Measurements from ENCODE around the gene RAB13. TPM values are rescaled to one million over a fixed set of nuclear protein-coding genes. Genes with fewer than 3 reads are reported as not detected.
A peak's percentile ranks its signal among the peaks of the same experiment; 100 is the strongest.

RAB13 gene
- total and polyA plus RNA-seq, 2 of the 13 experiments (the other 11 are each of a cell fraction or from before 2014, with no cell fraction given): 15.9 to 24.7 TPM

GRCh38 chr1:153976819-153977249 is 9.3 kb downstream of the RAB13 start:
- no peak for DNase-seq (ENCODE audit: low spot score)
- WGBS (ENCODE audit: low lambda C conversion rate): 0% methylated on average over 13 of the region's 16 CpGs
- Histone ChIP-seq H3K4me3 (replicated peaks in 1 of 3; ENCODE audit: insufficient read depth in 1 of 3, low read depth in 2 of 3, low read length in 3 of 3) (peak overlapping the region; percentile 72 to 79 (median 77)), H3K9ac (ENCODE audit: insufficient read depth, low read depth, low read length) (peak overlapping the region; percentile 88), H3K36me3 (replicated peaks in 1 of 2; ENCODE audit: control insufficient read depth in 1 of 2, insufficient read depth in 2 of 2, low read length in 2 of 2) (peaks cover 1 to 19% of the 10 kb centered on the region in 2 experiments; a peak in 4 of 5 replicates), H3K4me2 (ENCODE audit: low read depth, low read length) (peak overlapping the region; percentile 97), H3K79me2 (ENCODE audit: insufficient read depth, low read length) (peaks cover 16% of the 10 kb centered on the region), H2AFZ (ENCODE audit: low read length) (no peak overlapping the region), H3K9me3 (ENCODE audit: low read length) (no peaks in the 10 kb centered on the region), H4K20me1 (ENCODE audit: insufficient read depth, low read length) (no peaks in the 10 kb centered on the region), H3K4me1 (ENCODE audit: insufficient read depth, low read length) (peaks cover 25% of the 10 kb centered on the region), H3K27me3 (ENCODE audit: control insufficient read depth in 1 of 2, insufficient read depth in 2 of 2, low read length in 2 of 2) (no peaks in the 10 kb centered on the region), H3K27ac (ENCODE audit: extremely low read length, insufficient read depth, low read length) (peak overlapping the region; percentile 88)
- in situ Hi-C loops (cut with HindIII; ENCODE audit: extremely low pct_ligation_motif_present, low pct_unique_long_range_greater_than_20kb) (no loop called here), intact Hi-C loops (cut with micrococcal nuclease; ENCODE audit: unreplicated experiment) (no loop called here)
- FAIRE-seq: no peak
- POLR2A ChIA-PET: interaction anchor here (0.9 to 4.4 kb wide), 13 partner anchors 10 to 249 kb away, joined by 3 to 209 read pairs (median 13); partner anchors contain the start of genes CREB3L4, CRTC2, DENND4B and GATAD2B
- ATAC-seq: no peak
- BruUV-seq (replicated peaks): no TSS peak
- CTCF ChIA-PET (ENCODE audit: low intra/inter-chr PET ratio, low total read pairs): no interaction called here
- TF ChIP-seq ZFAT (CRISPR knock-in tag; conservative IDR thresholded peaks at IDR 0.05): 0 out of 2 replicates have a peak, but pooled peaks have one; percentile 50
- 0 out of 2 replicates have a peak, but pooled peaks have one; percentile 86 for TF ChIP-seq ZNF724P (CRISPR knock-in tag; IDR thresholded peaks at IDR 0.05; ENCODE audit: borderline replicate concordance)
- TF ChIP-seq ZBTB7A (CRISPR knock-in tag; IDR thresholded peaks at IDR 0.05): peak; percentile 69; the same call in 1 of the 2 replicates
- TF ChIP-seq KLF12 (CRISPR knock-in tag; IDR thresholded peaks at IDR 0.05; ENCODE audit: borderline replicate concordance): peak; percentile 59
- TF ChIP-seq AHDC1 (CRISPR knock-in tag; IDR thresholded peaks at IDR 0.05; ENCODE audit: borderline replicate concordance): 0 out of 2 replicates have a peak, but pooled peaks have one; percentile 29
- no peak for TF ChIP-seq PBX3 (CRISPR knock-in tag; IDR thresholded peaks at IDR 0.05; ENCODE audit: borderline replicate concordance)
- TF ChIP-seq GATAD2A (CRISPR knock-in tag; IDR thresholded peaks at IDR 0.05): no peak
- peak; percentile 47; the same call in 1 of the 2 replicates for TF ChIP-seq BRD4 (CRISPR knock-in tag; IDR thresholded peaks at IDR 0.05)
- 0 out of 2 replicates have a peak, but pooled peaks have one; percentile 10 for TF ChIP-seq IRF9 (CRISPR knock-in tag; IDR thresholded peaks at IDR 0.05; ENCODE audit: borderline replicate concordance)
- TF ChIP-seq TEF (CRISPR knock-in tag; IDR thresholded peaks at IDR 0.05): no peak
- TF ChIP-seq IKZF4 (CRISPR knock-in tag; IDR thresholded peaks at IDR 0.05; ENCODE audit: borderline replicate concordance, low read depth, not compliant biosample characterization): no peak
- TF ChIP-seq CREB3 (CRISPR knock-in tag; IDR thresholded peaks at IDR 0.05): peak; percentile 37; the same call in 1 of the 2 replicates
- no peak for TF ChIP-seq AKAP8 (CRISPR knock-in tag; IDR thresholded peaks at IDR 0.05)
